Skeletal muscle satellite cell (primary cell): ENCODE results near the gene GPC6.

Experiments
- H3K27me3 ChIP-seq: 2 replicates; pipeline ENCODE4 v1.7.0; 2013; ENCODE audit warnings: low read length; ENCODE audit not compliant: control insufficient read depth, insufficient read depth
- H3K36me3 ChIP-seq: 2 replicates; pipeline ENCODE4 v1.7.0; 2013; ENCODE audit warnings: mild to moderate bottlenecking, control low read depth, low read length; ENCODE audit not compliant: insufficient read depth
- H3K4me1 ChIP-seq: 2 replicates; pipeline ENCODE4 v1.7.0; 2013; ENCODE audit warnings: low read length; ENCODE audit not compliant: control insufficient read depth, insufficient read depth
- H3K4me2 ChIP-seq: 2 replicates; pipeline ENCODE4 v1.7.0; 2013; ENCODE audit warnings: mild to moderate bottlenecking, low read length
- H3K4me3 ChIP-seq: 2 replicates; pipeline ENCODE4 v1.7.0; 2013; ENCODE audit warnings: low read length
- H3K9ac ChIP-seq: 2 replicates; pipeline ENCODE4 v1.7.0; 2013; ENCODE audit warnings: mild to moderate bottlenecking, low read depth, low read length, moderate library complexity
- H3K9me3 ChIP-seq: replicated peaks from 2 replicates; pipeline ENCODE4 v1.7.0; 2013; ENCODE audit warnings: mild to moderate bottlenecking, control low read depth, low read length

Gene GPC6

DNA sequence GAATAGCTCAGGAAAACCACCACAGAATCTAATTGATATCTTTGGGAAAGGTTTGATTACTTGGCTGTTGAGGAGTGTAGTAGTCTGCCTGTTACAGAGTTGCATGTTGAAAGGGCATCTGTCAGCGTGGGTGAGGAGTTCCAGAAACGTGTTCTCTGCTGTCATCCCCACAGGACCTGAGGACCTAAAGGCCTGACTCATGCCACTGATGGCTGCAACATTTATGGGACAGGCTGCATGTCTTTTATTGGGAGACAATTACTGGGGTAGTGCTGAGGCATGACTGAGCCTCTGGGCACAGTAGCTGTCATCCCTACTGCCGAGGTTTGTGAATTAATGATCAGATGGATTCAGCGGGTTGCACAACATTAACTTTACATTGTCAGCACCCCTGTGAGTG lies 525.9 kb downstream of the GPC6 start:
- Histone ChIP-seq H3K4me1 (no peaks in the 10 kb centered on the region), H3K4me2 (no peak overlapping the region), H3K9ac (no peak overlapping the region), H3K9me3 (no peaks in the 10 kb centered on the region), H3K27me3 (no peaks in the 10 kb centered on the region), H3K4me3 (no peak overlapping the region), H3K36me3 (no peaks in the 10 kb centered on the region)

DNA sequence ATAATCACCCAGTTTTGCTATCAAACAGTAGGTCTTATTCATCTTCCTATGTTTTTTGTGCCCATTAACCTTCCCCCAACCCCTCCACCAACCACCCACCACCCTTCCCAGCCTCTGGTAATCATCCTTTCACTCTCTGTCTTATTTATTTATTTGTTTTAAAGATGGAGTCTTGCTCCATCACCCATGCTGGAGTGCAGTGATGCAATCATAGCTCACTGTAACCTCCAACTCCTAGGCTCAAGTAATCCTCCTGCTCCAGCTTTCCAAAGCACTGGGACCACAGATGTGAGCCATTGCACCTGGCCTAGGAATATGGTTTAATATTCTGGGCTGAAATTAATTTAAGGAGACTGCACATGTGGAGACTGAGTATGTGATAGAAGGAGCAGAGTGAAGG lies 527.0 kb downstream of the GPC6 start:
- H3K9me3 ChIP-seq = no peaks in the 10 kb centered on the region
- no peak overlapping the region for H3K4me3 ChIP-seq
- H3K9ac ChIP-seq = no peak overlapping the region
- H3K27me3 ChIP-seq = no peaks in the 10 kb centered on the region
- no peaks in the 10 kb centered on the region for H3K36me3 ChIP-seq
- H3K4me2 ChIP-seq = no peak overlapping the region
- peaks cover 3% of the 10 kb centered on the region for H3K4me1 ChIP-seq

DNA sequence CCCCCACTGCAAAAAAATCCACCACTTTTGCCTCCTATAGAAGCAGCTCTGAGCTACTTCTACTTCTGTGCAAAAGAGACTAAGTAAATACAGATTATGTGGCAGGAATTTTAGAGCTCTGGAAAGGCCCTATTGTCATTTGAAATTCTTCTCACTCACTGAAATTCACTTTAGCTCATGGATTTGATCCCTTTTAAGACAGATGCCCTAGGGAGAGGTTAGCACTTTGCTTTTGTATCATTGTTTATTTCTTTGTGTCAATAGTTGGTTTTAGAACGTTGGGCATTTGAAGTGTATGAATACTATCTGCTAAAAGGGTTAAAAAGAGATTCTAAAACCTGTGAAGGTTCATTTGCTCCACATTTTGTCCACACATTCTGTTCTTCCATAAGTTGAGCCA lies 528.7 kb downstream of the GPC6 start:
- Histone ChIP-seq H3K9ac (no peak overlapping the region), H3K4me1 (peaks cover 7% of the 10 kb centered on the region), H3K9me3 (no peaks in the 10 kb centered on the region), H3K4me2 (no peak overlapping the region), H3K4me3 (no peak overlapping the region), H3K27me3 (no peaks in the 10 kb centered on the region), H3K36me3 (no peaks in the 10 kb centered on the region)

DNA sequence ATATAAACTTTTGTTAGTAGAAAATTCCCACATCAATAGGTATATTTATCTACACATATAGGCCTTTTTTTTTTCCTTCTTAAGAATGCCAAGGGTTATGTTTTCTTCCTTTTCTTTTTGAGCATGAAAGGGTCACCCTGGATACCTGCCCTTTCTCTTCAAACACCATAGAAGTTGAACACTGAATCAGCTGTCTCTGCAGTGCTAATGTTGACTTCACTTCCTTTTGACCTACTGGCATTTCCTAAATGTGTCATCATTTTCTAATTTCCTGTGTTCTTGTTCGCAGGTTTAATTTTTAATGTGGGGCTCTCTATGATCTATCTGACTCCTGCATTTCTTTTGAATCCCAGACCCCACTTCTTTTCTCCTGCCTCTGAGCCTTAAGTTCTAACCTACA lies 532.0 kb downstream of the GPC6 start:
- Histone ChIP-seq H3K27me3 (no peaks in the 10 kb centered on the region), H3K9me3 (no peaks in the 10 kb centered on the region), H3K4me3 (no peak overlapping the region), H3K9ac (no peak overlapping the region), H3K4me2 (no peak overlapping the region), H3K4me1 (peaks cover 7% of the 10 kb centered on the region), H3K36me3 (no peaks in the 10 kb centered on the region)

DNA sequence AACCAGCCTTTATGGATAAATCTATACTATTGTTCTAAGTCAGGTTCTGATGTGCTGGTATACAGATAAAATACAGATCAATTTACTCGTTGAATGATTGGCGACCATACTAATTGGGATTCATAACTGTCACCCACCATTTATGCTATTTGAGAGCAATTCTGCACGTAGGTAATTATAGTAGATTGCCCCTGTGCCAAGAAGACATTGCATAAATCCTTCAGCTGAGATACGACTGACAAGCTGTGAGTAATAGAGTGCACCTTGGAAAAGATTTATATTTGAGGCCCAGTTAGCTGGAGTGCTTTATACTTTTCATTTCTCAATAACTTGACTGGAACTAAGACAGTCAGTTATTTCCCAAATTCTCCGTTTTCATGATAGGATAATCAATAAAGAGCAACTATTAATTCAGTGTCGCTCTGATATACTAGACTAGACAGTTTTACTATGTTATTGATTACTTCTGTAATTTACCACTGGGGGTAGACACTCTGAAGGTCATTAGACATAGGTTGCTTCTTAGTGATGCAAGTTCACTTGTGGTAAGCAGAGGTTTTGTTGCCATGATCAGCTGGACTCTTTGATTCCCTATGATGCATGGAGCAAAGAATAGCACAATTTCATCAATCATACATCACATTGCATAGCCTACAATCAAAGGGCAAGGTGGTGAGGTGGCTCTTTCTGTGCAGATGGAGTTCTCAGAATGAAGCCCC lies 536.3 kb downstream of the GPC6 start:
- Histone ChIP-seq H3K4me3 (no peak overlapping the region), H3K4me2 (no peak overlapping the region), H3K36me3 (no peaks in the 10 kb centered on the region), H3K9ac (no peak overlapping the region), H3K4me1 (peaks cover 7% of the 10 kb centered on the region), H3K9me3 (no peaks in the 10 kb centered on the region), H3K27me3 (no peaks in the 10 kb centered on the region)

DNA sequence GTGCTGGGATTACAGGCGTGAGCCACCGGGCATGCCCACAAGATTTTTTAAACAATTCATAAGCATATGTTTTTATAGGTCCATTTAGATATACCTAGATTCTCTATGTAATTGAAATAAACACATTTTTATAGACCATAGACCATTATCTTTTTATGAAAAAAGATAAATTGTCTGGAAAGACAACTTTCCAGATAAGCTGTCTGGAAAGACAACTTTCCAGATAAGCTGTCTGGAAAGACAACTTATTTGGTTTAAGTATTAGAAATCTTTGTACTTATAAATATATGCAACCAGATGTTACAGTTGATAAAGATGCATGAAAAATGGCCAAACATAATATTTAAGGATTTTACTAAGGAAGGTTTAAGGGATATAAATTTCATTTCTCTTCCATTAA lies 538.5 kb downstream of the GPC6 start:
- H3K9me3 ChIP-seq = no peaks in the 10 kb centered on the region
- H3K9ac ChIP-seq = no peak overlapping the region
- H3K36me3 ChIP-seq = no peaks in the 10 kb centered on the region
- no peaks in the 10 kb centered on the region for H3K4me1 ChIP-seq
- no peaks in the 10 kb centered on the region for H3K27me3 ChIP-seq
- H3K4me3 ChIP-seq = no peak overlapping the region
- no peak overlapping the region for H3K4me2 ChIP-seq

DNA sequence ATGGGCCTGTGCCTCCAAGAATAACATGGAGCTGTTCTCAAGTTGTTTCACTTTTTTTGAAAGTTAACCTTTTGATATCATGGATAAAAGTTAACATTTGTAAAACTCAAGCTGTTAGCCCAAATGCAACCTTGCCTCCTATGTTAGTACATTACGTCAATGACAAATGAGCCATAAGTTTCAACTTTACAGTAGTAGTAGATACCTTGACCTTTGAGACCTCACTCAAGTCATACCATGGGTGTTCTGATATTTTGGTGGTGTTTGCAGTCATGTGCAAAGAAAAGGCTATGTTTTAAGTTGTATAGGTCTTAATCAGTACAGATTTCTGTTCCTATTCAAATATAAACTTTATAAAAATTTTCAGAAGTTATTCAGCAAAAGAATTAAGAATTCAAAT lies 539.2 kb downstream of the GPC6 start:
- Histone ChIP-seq H3K4me2 (no peak overlapping the region), H3K4me1 (no peaks in the 10 kb centered on the region), H3K36me3 (no peaks in the 10 kb centered on the region), H3K9ac (no peak overlapping the region), H3K27me3 (no peaks in the 10 kb centered on the region), H3K4me3 (no peak overlapping the region), H3K9me3 (no peaks in the 10 kb centered on the region)

DNA sequence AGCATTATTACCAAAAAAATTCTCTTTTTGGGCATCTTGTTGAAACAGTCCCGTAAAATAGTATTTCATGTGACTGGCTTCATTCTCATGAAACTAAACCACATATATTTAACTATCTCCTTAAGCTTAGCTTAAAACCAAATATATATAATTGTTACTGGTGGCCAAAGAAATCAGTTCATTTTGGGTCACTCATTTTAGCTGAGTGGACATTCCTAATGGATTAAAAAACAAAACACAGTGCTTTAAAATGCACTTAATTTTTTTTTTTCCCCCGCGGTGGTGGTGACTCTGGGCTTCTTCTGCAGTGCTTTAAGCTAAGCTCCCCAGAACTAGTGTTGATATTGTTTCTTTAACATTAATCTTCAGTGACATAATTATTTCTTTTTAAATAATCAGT lies 540.1 kb downstream of the GPC6 start:
- no peaks in the 10 kb centered on the region for H3K9me3 ChIP-seq
- H3K4me2 ChIP-seq = no peak overlapping the region
- H3K27me3 ChIP-seq = no peaks in the 10 kb centered on the region
- H3K4me3 ChIP-seq = no peak overlapping the region
- H3K4me1 ChIP-seq = peaks cover 9% of the 10 kb centered on the region
- H3K9ac ChIP-seq = no peak overlapping the region
- H3K36me3 ChIP-seq = no peaks in the 10 kb centered on the region

DNA sequence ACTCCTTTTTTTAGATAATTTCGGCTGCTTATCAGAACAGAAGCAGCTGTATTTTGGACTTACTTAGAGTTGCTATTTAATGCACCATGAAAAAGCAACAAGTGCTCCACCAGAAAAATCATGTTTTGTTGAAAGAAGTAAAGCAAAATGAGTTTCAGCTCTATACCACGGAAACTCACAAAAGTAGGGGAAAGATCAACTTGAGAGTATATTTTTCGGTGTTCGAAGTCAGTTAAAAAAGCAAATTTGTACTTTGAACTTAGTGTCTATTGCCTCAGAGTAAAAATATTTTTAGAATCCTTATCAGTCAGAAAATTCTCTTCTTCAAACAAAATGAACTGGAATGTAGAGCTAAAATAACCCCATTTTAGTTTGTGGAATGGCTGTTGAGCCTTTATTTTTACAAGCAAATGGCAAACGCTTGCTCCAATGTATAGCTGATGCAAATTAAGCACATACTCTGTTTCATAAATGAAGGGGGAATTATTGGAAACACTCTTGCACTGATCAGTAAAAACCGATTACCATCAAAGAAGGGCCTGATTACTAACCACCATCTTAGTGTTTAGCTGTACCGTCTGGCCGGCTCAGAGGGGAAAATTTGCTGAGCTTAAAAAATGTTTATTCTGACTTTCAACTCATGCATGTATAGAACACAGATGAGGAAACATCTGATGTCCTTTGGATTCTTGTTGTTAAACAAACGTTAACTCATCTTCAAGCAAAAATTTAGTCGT lies 540.7 kb downstream of the GPC6 start:
- no peak overlapping the region for H3K4me2 ChIP-seq
- H3K36me3 ChIP-seq = no peaks in the 10 kb centered on the region
- no peak overlapping the region for H3K4me3 ChIP-seq
- H3K9me3 ChIP-seq = no peaks in the 10 kb centered on the region
- H3K9ac ChIP-seq = no peak overlapping the region
- H3K27me3 ChIP-seq = no peaks in the 10 kb centered on the region
- peaks cover 14% of the 10 kb centered on the region for H3K4me1 ChIP-seq

DNA sequence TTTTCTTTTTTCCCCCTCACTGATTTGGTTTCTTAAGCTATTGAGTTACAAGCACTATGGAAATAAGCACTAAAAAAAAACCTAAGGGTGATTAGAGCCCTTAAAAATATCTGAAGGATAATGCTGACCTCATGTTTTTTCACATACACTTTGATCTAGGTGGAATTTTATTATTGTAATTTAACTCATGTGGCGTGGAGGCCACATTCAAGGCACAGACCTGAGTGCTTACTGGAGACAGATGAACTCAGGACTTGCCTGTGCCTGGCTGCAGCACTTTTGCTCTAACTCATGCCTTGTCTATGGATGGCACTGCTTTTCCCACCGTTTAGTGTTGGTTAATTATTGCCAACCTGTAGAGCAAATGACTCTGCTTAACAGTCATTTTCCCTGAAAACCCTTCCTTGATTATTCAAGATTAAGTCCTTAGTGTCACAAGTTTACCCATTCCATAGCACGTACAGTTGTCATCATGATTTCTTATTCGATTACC lies 541.4 kb downstream of the GPC6 start:
- Histone ChIP-seq H3K4me3 (no peak overlapping the region), H3K4me1 (peaks cover 14% of the 10 kb centered on the region), H3K27me3 (no peaks in the 10 kb centered on the region), H3K9ac (no peak overlapping the region), H3K4me2 (no peak overlapping the region), H3K9me3 (no peaks in the 10 kb centered on the region), H3K36me3 (no peaks in the 10 kb centered on the region)

DNA sequence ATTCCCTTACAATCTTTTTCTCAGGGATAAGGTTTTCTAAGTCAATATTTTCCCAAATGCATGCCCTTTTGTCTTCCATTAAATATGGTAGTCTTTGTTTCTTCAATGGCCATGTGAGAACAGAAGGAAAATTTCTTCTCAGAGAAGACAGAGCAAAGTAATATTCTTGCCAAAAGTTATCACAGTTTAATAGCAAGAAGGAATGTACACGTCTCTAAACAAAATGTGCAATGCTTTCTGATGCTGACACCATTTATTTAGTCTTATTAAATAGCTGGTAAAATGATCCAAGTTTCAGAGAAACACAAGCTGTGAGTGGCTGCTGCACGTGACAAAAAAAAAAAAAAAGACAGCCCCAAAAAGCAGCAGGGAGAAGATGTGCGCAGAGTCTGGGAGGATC lies 542.5 kb downstream of the GPC6 start:
- H3K4me1 ChIP-seq = peaks cover 14% of the 10 kb centered on the region
- H3K9me3 ChIP-seq = no peaks in the 10 kb centered on the region
- H3K4me2 ChIP-seq = no peak overlapping the region
- H3K9ac ChIP-seq = no peak overlapping the region
- H3K4me3 ChIP-seq = no peak overlapping the region
- no peaks in the 10 kb centered on the region for H3K36me3 ChIP-seq
- H3K27me3 ChIP-seq = no peaks in the 10 kb centered on the region

DNA sequence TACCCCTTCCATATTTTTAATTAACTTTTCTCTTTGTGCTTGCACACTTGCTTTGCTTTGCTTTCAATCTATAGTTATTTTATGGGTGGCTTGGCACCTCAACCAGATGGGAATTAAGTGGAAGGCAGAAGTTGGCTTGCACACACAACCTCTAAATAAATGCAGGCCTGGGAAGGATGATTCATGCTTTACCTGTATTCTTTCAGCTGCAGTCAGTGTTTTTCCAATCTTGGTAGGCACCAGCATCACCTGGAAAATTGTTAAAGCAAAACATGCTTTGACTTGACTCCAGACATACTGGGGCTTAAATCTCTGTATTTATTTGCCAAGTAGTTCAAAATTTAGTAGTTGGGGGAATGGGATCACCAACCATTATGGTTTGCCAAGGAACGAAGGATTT lies 543.0 kb downstream of the GPC6 start:
- Histone ChIP-seq H3K27me3 (no peaks in the 10 kb centered on the region), H3K4me1 (peaks cover 16% of the 10 kb centered on the region), H3K9ac (no peak overlapping the region), H3K4me2 (no peak overlapping the region), H3K4me3 (no peak overlapping the region), H3K9me3 (no peaks in the 10 kb centered on the region), H3K36me3 (no peaks in the 10 kb centered on the region)
